Brain microvascular endothelial cell (primary cell): ENCODE results near the gene PRSS3.
"Not testable (repeated sequence)": the region's sequence is repeated elsewhere in the genome, so short reads cannot be mapped to it uniquely, and the experiment has no call there.

Experiments used
- DNase-seq: peaks from one replicate; pipeline ENCODE4 v3.0.0-alpha.2; 2020
- H3K27ac ChIP-seq: fragments of 250-450 bp; sonication (Bioruptor Pico); 2 replicates; pipeline ENCODE4 v1.5.1; 2020; ENCODE audit warnings: mild to moderate bottlenecking, moderate library complexity
- H3K27me3 ChIP-seq: fragments of 250-450 bp; sonication (Bioruptor Pico); replicated peaks from 2 replicates; pipeline ENCODE4 v1.5.1; 2020; ENCODE audit warnings: mild to moderate bottlenecking
- H3K36me3 ChIP-seq: fragments of 250-450 bp; sonication (Bioruptor Pico); replicated peaks from 2 replicates; pipeline ENCODE4 v1.5.1; 2020; ENCODE audit warnings: mild to moderate bottlenecking
- H3K4me3 ChIP-seq: 2 replicates; pipeline ENCODE4 v1.5.1; 2011; ENCODE audit warnings: low read depth, mild to moderate bottlenecking, control low read depth, low read length, moderate library complexity
- in situ Hi-C: cut with HindIII; loops from 2 replicates; pipeline ENCODE4 v1.10.0; 2017; ENCODE audit warnings: low sequenced_read_pairs, low pct_ligation_motif_present
- TF ChIP-seq, protein P1 (sequence below): IDR thresholded peaks from 2 replicates; pipeline ENCODE4 v1.5.1; 2011; ENCODE audit warnings: low read depth, mild to moderate bottlenecking, moderate library complexity, low read length, control low read depth, inconsistent platforms; ENCODE audit errors: missing control alignments

The PRSS3 gene

GRCh38 chr9:33835625-33836260 lies 40.4 kb downstream of the PRSS3 start:
- in situ Hi-C loops: no loop called here
- H3K27ac ChIP-seq: no peak overlapping the region
- TF ChIP-seq, protein P1, sequence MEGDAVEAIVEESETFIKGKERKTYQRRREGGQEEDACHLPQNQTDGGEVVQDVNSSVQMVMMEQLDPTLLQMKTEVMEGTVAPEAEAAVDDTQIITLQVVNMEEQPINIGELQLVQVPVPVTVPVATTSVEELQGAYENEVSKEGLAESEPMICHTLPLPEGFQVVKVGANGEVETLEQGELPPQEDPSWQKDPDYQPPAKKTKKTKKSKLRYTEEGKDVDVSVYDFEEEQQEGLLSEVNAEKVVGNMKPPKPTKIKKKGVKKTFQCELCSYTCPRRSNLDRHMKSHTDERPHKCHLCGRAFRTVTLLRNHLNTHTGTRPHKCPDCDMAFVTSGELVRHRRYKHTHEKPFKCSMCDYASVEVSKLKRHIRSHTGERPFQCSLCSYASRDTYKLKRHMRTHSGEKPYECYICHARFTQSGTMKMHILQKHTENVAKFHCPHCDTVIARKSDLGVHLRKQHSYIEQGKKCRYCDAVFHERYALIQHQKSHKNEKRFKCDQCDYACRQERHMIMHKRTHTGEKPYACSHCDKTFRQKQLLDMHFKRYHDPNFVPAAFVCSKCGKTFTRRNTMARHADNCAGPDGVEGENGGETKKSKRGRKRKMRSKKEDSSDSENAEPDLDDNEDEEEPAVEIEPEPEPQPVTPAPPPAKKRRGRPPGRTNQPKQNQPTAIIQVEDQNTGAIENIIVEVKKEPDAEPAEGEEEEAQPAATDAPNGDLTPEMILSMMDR: no peak
- H3K4me3 ChIP-seq: no peak overlapping the region
- DNase-seq: no peak
- H3K27me3 ChIP-seq: no peaks in the 10 kb centered on the region
- no peaks in the 10 kb centered on the region for H3K36me3 ChIP-seq

DNA sequence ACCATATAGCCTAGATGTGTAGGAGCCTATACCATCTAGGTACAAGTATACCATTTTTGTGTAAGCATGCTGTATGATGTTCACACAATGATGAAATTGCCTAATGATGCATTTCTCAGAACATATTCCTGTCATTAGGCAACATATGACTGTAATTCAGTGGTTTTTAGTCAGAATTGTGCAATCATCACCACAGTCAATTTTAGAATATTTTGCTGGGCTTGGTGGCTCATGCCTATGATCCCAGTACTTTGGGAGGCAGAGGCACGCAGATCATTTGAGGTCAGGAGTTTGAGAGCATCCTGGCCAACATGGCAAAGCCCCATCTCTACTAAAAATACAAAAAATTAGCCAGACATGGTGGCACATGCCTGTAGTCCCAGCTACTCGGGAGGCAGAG lies 40.9 kb downstream of the PRSS3 start:
- DNase-seq: peak; percentile 38
- H3K36me3 ChIP-seq, in situ Hi-C loops, H3K4me3 ChIP-seq, H3K27ac ChIP-seq, H3K27me3 ChIP-seq: not testable (repeated sequence)

GRCh38 chr9:33837138-33837537 lies 41.8 kb downstream of the PRSS3 start:
- DNase-seq: no peak
- in situ Hi-C loops: no loop called here
- no peak overlapping the region for H3K4me3 ChIP-seq
- H3K36me3 ChIP-seq: no peaks in the 10 kb centered on the region
- TF ChIP-seq, protein P1: no peak
- H3K27me3 ChIP-seq: no peaks in the 10 kb centered on the region
- no peak overlapping the region for H3K27ac ChIP-seq

DNA sequence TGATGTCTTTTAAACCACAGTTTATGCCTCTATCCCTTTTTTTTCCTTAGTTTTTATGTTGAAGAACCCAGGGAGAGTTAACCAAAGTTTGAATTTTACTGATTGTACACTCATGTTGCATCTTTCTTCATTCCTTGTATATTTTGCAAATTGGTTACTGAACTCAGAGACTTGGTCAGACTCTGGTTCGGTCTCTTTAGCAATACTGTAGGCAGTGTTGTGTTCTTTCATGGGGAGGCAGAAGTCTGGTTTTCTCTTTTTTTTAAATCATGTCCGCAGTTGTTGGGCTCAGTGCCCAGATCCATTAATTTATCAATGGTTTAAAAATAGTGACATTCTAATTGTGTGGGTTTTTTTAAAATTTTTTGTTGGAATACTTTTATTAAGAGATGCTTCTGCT lies 45.0 kb downstream of the PRSS3 start:
- Histone ChIP-seq H3K36me3 (no peaks in the 10 kb centered on the region), H3K27ac (no peak overlapping the region), H3K4me3 (no peak overlapping the region), H3K27me3 (no peaks in the 10 kb centered on the region)
- no peak for DNase-seq
- in situ Hi-C loops: no loop called here
- TF ChIP-seq, protein P1: no peak

- in situ Hi-C loops: no loop called here
- TF ChIP-seq, protein P1: no peak
- no peak for DNase-seq
- no peak overlapping the region for H3K27ac ChIP-seq
- no peaks in the 10 kb centered on the region for H3K27me3 ChIP-seq
- no peak overlapping the region for H3K4me3 ChIP-seq
- H3K36me3 ChIP-seq: no peaks in the 10 kb centered on the region
These were observed 48.1 kb downstream of the PRSS3 start for GRCh38 chr9:33843312-33843961.

GRCh38 chr9:33846231-33846630 lies 50.9 kb downstream of the PRSS3 start:
- no peaks in the 10 kb centered on the region for H3K27me3 ChIP-seq
- H3K27ac ChIP-seq: no peak overlapping the region
- H3K4me3 ChIP-seq: no peak overlapping the region
- no peaks in the 10 kb centered on the region for H3K36me3 ChIP-seq
- in situ Hi-C loops: no loop called here
- TF ChIP-seq, protein P1: no peak
- no peak for DNase-seq

- H3K27me3 ChIP-seq, in situ Hi-C loops: not testable (repeated sequence)
These were observed 52.5 kb downstream of the PRSS3 start for GRCh38 chr9:33847894-33848205.

More at GRCh38 chr9:33847894-33848205, 52.5 kb downstream of the PRSS3 start:
- not testable (repeated sequence) for H3K36me3 ChIP-seq, DNase-seq, H3K4me3 ChIP-seq, H3K27ac ChIP-seq
